ENCODE data around the gene ARIH2. TPM values are rescaled to one million over a fixed set of nuclear protein-coding genes. Genes with fewer than 3 reads are reported as not detected.
A peak's percentile ranks its signal among the peaks of the same experiment; 100 is the strongest.

ARIH2 gene
- total RNA-seq, 1 donor from 2014 or later: 164 TPM

DNA sequence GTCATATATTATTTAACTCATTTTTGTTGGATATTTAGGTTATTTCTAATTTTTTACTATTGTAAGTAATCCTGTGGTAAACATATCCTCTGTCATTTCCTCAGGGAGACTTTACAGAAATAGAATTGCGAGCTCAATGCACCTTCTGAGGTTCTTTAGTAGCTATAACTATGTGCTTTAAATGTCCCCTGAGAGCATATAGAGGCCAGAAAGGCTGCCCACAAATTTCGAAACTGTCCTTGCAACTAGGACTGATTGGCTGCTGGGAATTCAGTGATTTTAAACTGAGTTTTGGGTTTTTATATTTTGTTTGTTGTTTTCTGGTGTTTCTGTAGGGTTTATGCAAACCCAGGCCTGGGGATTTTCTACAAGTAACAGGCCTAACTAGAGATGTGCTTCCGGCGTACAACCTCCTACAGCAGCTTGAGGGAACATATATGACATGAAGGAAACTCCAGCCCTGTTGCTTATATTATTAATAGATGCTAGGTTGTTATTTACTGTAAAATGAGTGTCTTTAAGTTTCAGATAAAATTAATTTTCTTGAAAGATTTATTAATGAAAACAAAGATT is 42.3 kb downstream of the ARIH2 start:
- DNase-seq: no peak
- intact Hi-C loops (cut with DNase I): loop anchor here (10.0 kb wide), 1 partner anchor 86 kb away; no protein-coding TSS in a partner anchor
- no peak for ATAC-seq (ENCODE audit: poor library complexity)

DNA sequence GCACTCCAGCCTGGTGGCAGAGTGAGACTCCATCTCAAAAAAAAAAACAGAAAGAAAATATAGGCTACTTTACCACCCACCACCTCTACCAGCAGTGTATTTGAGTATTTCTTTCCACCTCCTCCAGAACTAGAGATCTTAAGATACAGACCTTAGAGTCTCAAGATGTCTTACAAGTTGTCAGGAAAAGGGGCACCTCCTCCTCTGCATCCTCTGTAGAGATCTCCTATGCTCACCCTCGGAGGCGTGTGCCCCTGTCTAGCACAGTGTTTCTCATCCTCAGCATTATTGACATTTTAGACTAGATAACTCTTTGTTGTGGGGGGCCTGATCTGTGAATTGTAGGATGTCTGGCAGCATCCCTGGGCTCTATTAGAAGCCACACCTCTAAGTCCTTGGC is 43.7 kb downstream of the ARIH2 start:
- intact Hi-C loops (cut with DNase I): loop anchor here (10.0 kb wide), 1 partner anchor 88 kb away; no protein-coding TSS in a partner anchor
- no peak for DNase-seq
- no peak for ATAC-seq (ENCODE audit: poor library complexity)

DNA sequence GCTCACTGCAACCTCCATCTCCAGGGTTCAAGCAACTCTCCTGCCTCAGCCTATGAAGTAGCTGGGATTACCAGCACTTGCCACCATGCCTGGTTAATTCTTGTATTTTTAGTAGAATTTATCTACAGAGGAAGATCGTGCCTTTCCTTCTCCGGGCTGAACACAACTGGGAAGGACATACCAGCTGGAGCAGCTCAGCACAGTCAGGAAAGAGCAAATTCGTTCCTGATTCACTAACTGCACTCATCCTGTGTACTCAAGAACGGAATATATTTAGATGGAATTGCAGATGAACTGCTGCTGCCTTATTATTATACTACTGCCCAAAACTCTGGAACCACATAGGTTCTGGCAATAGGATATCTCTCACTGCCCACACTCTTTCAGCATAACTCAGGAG is 44.3 kb downstream of the ARIH2 start:
- ATAC-seq (ENCODE audit: poor library complexity) (no peak), DNase-seq (no peak)
- intact Hi-C loops (cut with DNase I): loop anchor here (10.0 kb wide), 1 partner anchor 88 kb away; no protein-coding TSS in a partner anchor

DNA sequence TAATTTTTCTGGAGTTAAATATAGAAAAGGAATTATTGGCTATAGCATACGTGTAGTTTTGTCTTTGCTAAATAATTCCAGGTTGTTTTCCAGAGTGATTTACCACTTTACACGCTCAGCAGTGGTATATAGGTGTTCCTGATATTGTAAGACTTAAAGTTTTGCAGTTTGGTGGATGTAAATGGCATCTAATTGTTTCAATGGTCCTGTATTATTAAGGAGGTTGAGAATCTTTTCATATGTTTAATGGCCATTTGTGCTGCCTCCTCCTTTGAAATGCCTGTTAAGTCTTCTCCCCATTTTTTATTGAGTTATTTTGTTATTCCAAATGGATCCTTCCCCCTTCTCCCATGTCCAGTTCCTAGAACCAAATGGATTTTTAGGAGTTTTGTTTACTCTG is 44.9 kb downstream of the ARIH2 start:
- no peak for DNase-seq
- no peak for ATAC-seq (ENCODE audit: poor library complexity)
- intact Hi-C loops (cut with DNase I): loop anchor here (10.0 kb wide), 1 partner anchor 89 kb away; no protein-coding TSS in a partner anchor

DNA sequence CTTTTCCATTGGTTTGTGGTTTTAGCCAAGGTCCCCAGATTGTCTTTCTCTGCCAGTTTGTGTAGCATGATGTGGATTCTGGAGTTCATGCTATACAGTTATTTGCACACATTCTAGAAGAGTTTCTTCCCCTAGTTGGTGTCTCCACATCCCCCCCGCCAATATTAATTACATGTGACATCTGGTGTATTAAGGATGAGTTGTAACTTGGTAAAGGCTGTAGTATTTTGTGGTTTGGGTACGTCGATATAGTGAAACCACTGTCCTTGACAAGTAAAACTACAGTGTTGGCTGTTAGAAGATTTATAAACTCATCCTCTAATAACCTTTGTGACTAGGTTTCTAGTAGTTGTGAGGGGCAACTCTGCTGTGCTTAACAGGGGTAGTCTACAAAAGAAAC is 47.7 kb downstream of the ARIH2 start:
- intact Hi-C loops (cut with DNase I): loop anchor here (10.0 kb wide), 1 partner anchor 92 kb away; no protein-coding TSS in a partner anchor
- DNase-seq (no peak), ATAC-seq (ENCODE audit: poor library complexity) (no peak)

DNA sequence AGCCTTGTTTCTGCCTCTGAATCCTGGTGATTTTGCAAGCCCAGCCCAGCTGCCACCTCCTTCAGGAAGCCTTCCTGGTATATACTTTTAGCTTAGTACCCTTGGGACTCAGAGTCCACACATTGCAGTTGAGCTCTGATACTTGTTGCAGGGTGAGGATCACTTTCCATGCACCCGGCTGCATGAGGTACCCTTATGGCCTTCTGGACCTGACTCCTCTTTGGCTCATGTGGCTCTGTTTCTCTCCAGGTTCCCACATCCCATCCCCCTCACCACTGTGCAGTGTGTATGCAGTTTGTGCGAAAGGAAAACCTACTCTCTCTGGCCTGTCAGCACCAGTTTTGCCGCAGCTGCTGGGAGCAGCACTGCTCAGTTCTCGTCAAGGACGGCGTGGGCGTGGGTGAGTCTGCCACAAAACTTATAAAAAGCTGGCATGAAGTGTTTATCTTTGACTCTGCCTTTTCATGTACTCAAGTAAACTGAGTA is 48.3 kb downstream of the ARIH2 start:
- no peak for DNase-seq
- intact Hi-C loops (cut with DNase I): loop anchor here (10.0 kb wide), 1 partner anchor 92 kb away; no protein-coding TSS in a partner anchor
- ATAC-seq (ENCODE audit: poor library complexity): peak; percentile 27

DNA sequence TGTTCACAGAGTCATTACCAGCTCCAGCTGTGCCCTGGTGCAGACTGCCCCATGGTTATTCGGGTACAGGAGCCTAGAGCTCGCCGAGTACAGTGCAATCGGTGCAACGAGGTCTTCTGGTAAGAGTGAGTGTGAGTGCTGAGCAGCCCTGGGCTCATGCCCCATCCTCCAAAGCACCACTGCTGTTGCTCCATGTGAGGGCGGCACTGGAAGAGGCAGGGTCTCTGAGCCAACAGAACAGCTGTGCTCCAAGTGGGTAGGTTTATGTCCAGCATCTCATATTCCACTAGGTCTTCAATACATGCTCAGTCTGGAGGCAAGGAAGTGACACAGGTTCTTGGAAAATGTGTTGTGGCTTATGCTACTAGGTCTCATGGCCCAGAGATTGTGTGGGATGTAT is 51.9 kb downstream of the ARIH2 start:
- intact Hi-C loops (cut with DNase I): no loop called here
- ATAC-seq (ENCODE audit: poor library complexity) (no peak), DNase-seq (no peak)

DNA sequence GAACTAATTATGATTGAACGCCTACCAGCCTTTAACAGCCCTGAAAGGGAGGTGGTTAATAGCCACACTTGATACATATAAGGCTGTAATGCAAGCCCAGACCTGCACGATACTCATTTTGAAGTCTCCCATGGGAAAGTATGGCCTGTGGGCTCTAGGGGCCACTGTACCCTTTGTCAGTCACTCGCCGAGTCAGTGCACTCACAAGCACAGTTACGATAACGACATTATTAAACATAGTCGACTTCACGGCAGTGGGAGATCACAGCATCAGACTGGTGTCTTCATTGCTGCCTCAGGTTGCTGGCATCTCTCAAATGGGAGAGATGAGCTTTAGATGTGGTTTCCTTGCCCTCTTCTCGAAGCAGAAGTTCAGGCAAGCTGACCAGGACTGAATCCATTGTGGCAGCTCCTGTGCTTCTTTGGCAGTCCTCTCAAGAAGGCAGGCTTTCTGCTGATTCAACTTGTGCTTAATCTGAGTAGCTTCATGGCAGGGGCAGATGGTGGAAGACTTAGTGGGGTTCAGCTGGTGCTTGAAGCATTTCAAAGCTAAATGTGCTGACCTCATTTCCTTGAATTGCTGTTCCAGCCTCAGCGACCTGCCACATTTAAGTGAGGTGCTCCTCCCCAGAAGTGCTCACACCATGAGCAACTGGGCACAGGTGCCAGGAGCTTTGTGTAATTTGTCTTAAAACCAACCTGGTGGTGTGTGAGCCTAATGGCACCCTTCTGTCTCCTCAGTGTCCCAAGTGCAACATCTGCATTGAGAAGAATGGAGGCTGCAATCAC is 55.6 kb downstream of the ARIH2 start:
- intact Hi-C loops (cut with DNase I): no loop called here
- ATAC-seq (ENCODE audit: poor library complexity) (no peak), DNase-seq (no peak)

DNA sequence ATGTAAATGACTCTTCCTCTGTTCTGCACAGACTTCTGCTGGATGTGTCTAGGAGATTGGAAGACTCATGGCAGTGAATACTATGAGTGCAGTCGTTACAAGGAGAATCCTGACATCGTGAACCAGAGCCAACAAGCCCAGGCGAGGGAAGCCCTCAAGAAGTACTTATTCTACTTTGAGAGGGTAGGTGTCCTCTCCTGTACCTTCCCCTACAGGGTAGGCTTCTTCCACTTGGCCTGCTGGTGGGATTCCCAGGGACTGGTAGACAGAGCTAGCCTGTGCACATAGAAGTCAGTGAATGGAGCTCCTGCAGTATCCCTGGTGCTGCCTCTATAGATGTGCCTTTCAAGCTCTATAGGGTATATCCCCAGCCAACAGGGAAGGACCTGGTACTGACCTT is 60.8 kb downstream of the ARIH2 start:
- no peak for ATAC-seq (ENCODE audit: poor library complexity)
- no peak for DNase-seq
- intact Hi-C loops (cut with DNase I): no loop called here

DNA sequence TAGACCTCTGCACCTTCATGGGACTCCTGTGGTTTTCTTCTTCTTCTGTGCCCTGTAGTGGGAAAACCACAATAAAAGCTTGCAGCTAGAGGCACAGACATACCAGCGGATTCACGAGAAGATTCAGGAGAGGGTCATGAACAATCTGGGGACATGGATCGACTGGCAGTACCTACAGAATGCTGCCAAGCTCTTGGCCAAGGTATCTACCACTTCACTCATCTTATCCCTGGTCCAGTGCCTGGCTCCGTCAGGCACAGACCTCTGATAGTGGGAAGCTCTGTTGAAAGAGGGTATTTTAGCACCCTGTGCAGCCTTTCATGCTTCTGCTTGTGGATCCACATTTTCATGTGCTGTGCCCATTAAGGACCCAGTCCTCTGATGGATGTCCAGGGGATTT is 61.7 kb downstream of the ARIH2 start:
- intact Hi-C loops (cut with DNase I): no loop called here
- DNase-seq: no peak
- ATAC-seq (ENCODE audit: poor library complexity): peak; percentile 66

DNA sequence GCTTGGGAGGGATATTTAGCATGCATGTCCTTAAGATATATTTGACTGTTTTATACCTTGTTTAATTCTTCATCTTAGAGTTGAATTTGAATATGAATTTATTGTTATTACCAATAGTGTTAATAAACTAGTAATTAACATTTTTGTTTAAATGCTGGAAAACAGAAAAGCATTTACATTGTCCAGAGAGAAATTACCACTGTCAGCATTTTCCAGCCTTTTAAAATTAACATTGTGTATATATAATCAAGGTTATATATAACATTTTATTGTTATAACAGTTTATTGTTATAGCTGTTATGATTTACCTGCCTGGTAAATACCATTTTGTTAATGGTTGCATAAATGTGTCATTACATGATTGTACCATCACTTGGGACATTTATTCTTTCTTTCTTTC is 63.4 kb downstream of the ARIH2 start:
- no peak for DNase-seq
- ATAC-seq (ENCODE audit: poor library complexity): no peak
- intact Hi-C loops (cut with DNase I): no loop called here

DNA sequence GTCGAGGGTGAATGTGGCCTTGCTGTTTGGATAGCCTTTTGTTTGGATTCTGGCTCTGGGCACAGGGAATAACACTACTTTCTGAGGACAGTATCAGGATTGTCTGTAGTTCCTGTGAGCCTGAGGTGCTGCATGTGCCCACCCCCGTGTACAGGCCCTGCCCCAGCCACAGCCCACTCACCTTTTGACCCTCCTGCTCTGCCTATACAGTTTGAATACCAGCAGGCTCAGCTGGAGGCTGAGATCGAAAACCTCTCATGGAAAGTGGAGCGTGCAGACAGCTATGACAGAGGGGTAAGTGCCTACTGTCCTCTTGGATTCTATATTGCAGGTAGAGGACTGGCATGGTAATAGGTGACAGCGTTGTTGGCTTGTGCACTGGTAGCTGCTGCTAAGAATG is 64.0 kb downstream of the ARIH2 start:
- DNase-seq (no peak), ATAC-seq (ENCODE audit: poor library complexity) (no peak)
- intact Hi-C loops (cut with DNase I): no loop called here

DNA sequence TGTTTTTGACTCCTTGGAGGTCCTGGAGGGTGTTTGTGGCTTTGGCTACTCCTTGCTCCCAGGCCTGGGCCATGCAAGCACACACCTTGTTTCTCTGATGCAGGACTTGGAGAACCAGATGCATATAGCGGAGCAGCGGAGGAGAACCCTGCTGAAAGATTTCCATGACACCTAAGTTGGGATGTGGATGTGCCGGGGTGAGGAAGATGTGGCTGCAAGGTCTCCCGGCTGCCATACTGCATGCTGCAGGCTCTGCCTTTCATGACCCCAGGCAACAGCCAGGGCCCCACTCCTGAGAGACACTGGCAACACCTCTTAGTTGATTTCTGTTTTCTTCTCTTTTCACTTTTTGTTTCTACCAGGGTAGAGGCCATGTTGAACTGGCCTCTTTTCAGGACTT is 64.5 kb downstream of the ARIH2 start:
- no peak for DNase-seq
- intact Hi-C loops (cut with DNase I): no loop called here
- ATAC-seq (ENCODE audit: poor library complexity): no peak

DNA sequence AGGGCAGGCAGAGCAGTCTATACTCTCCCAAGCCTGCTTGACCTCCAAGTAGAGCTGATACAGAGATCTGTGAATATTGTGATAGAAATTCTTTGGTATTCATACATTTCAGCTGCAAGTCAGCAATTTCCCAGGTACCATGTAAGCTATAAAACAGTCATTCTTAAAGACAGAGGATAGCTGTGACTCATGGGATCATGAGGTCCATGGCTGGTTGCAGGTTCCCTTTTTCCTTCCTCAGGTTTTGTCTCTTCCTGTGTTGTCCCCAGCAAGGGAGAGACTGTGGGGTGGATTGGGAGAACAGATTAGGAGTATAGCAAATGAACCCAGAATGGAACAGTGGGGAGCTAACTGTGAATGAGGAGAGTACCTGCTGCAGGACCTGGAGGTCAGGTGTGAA is 66.0 kb downstream of the ARIH2 start:
- ATAC-seq (ENCODE audit: poor library complexity) (no peak), DNase-seq (no peak)
- intact Hi-C loops (cut with DNase I): no loop called here

DNA sequence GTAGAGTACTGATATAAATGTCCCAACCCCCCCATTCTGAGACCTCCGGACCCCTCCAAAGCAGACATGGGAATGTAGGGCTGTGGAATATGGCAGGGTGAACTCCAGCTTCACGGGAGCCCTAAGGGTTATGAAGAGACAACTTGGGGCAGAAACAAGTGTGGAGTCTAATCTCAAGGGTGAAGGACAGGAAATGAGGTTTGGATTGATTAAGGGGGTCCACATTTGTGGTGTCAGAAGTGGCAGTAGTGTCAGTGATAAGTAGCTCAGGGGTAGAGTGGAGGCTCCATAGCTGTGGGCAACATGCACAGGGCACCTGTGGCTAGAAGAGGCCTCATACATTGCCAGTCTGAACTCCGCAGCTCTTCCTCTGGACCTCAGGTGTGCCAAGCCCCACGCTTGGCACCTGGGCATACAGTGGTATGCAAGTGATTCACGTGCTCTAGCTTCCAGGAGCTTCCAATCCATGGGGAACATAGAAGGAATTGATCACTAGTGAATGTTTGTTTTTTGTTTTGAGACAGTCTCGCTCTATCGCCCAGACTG is 67.3 kb downstream of the ARIH2 start:
- ATAC-seq (ENCODE audit: poor library complexity): no peak
- no peak for DNase-seq
- intact Hi-C loops (cut with DNase I): no loop called here

DNA sequence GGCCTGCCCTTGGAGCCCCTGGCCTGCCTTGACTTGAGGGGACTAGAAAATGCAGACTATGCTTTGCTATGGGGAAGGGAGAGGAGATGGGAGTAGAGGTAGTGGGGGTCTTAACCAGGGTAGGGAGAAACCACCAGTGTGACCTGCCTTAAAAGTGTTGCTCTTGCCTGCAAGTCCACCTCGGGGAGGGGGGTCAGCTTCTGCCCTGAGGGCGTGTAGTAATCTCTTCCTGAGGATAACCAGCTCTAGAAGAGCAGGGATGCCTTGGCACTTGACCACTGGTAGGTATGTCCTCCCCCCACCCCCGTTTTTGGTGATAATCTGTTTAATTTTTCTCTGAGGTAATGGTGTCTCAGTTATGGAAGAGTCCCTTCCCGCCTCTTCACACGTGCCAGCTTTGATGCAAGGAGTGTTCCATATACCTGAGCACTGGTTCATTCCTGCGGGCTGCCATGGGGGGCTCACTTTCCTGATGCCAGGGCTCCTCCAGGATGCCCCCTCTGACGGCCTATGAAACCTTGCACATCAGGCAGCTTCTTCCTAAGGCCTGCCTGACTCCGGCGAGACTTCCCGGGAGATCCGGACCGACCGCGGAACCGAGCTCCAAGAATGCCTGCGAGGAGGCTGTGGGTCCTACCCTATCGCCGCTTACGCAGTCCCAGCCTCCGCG is 70.6 kb downstream of the ARIH2 start:
- DNase-seq (no peak), ATAC-seq (ENCODE audit: poor library complexity) (no peak)
- intact Hi-C loops (cut with DNase I): no loop called here

DNA sequence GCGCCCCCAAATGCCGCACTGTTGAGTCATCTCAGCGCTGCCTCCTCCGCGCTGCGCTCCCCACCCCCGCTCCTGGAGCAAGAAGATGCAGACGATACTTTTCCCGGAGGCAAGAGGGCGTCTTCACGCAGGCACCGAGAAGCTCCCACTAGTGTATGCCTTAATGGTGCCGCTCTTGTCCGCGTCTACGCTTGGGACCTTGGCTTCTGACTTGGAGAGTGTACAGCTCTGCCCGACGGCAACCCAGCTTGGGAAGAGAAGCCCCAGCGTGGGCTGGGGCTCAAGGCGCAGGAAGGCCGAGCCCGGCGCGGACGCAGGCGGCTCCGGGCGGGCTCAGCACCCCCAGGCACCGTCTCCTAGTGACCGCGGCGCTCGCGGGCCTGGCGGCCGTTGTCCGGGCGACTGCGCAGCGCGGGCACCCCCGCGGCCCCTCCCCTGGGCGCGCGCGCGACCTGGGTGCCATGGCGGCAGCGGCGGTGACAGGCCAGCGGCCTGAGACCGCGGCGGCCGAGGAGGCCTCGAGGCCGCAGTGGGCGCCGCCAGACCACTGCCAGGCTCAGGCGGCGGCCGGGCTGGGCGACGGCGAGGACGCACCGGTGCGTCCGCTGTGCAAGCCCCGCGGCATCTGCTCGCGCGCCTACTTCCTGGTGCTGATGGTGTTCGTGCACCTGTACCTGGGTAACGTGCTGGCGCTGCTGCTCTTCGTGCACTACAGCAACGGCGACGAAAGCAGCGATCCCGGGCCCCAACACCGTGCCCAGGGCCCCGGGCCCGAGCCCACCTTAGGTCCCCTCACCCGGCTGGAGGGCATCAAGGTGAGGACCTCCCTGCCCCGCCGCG is 71.4 kb downstream of the ARIH2 start, which contains the start of gene P4HTM:
P4HTM (plus strand) TSS at position 446 of the 840 bp plus-strand sequence; CDS start at position 462, 16 bp downstream.
- ATAC-seq (ENCODE audit: poor library complexity): peak; percentile 89
- intact Hi-C loops (cut with DNase I): loop anchor here (10.0 kb wide), 1 partner anchor 455 kb away; no protein-coding TSS in a partner anchor

More for the DNA sequence above, 71.4 kb downstream of the ARIH2 start, which contains the start of gene P4HTM:
- peak; percentile 92 for DNase-seq
